ENCODE results near the gene MAEA.

DNA sequence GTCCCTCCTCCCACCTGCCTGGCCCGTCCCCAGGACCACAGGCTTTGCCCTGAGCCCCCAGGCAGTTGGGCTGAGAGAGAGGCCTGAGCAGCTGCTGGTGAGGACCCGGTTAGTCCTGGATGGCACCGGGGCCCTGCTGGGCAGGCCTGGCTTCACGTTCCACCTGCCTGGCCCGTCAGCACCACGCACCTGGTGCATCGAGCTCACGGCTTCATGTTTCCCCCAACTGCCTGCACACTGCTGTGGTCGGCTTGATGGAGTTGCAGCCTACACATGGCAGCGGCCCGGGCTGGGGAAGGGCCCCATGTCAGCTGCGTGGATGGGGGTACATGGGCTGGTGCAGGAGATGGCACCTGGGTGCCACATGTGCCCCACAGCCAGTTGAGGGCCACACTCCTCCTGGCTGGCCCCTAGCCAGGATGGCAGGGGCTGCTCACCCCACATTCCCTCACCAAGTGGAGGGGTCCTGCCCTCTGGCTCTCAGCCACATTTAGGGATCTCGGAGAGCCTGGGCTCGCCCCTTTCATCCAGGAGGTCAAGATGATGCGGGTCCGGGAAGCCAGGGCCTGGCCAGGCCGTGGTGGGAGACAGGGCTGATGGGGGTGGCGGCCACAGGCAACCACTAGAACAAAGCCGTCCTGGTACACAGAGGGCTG lies 88.0 kb downstream of the MAEA start:
- TF ChIP-seq EZH2 (IDR thresholded peaks at IDR 0.05; ENCODE audit: low read depth, unreplicated experiment) (no peak), EZH2phosphoT487 (IDR thresholded peaks at IDR 0.05; ENCODE audit: unreplicated experiment) (no peak), ZNF114 (CRISPR knock-in tag; IDR thresholded peaks at IDR 0.05) (no peak), POLR2AphosphoS5 (IDR thresholded peaks at IDR 0.05; ENCODE audit: low read depth) (no peak), ZNF331 (CRISPR knock-in tag; IDR thresholded peaks at IDR 0.05; ENCODE audit: low read depth) (no peak), CREB1 (CRISPR knock-in tag; IDR thresholded peaks at IDR 0.05; ENCODE audit: low read depth) (no peak), STAT1 (IDR thresholded peaks at IDR 0.05; ENCODE audit: unreplicated experiment) (no peak)
- TF ChIP-seq, protein P1, sequence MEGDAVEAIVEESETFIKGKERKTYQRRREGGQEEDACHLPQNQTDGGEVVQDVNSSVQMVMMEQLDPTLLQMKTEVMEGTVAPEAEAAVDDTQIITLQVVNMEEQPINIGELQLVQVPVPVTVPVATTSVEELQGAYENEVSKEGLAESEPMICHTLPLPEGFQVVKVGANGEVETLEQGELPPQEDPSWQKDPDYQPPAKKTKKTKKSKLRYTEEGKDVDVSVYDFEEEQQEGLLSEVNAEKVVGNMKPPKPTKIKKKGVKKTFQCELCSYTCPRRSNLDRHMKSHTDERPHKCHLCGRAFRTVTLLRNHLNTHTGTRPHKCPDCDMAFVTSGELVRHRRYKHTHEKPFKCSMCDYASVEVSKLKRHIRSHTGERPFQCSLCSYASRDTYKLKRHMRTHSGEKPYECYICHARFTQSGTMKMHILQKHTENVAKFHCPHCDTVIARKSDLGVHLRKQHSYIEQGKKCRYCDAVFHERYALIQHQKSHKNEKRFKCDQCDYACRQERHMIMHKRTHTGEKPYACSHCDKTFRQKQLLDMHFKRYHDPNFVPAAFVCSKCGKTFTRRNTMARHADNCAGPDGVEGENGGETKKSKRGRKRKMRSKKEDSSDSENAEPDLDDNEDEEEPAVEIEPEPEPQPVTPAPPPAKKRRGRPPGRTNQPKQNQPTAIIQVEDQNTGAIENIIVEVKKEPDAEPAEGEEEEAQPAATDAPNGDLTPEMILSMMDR (conservative IDR thresholded peaks at IDR 0.05; ENCODE audit: low read depth in 2 of 2), result no peak
- TF ChIP-seq, protein P2, sequence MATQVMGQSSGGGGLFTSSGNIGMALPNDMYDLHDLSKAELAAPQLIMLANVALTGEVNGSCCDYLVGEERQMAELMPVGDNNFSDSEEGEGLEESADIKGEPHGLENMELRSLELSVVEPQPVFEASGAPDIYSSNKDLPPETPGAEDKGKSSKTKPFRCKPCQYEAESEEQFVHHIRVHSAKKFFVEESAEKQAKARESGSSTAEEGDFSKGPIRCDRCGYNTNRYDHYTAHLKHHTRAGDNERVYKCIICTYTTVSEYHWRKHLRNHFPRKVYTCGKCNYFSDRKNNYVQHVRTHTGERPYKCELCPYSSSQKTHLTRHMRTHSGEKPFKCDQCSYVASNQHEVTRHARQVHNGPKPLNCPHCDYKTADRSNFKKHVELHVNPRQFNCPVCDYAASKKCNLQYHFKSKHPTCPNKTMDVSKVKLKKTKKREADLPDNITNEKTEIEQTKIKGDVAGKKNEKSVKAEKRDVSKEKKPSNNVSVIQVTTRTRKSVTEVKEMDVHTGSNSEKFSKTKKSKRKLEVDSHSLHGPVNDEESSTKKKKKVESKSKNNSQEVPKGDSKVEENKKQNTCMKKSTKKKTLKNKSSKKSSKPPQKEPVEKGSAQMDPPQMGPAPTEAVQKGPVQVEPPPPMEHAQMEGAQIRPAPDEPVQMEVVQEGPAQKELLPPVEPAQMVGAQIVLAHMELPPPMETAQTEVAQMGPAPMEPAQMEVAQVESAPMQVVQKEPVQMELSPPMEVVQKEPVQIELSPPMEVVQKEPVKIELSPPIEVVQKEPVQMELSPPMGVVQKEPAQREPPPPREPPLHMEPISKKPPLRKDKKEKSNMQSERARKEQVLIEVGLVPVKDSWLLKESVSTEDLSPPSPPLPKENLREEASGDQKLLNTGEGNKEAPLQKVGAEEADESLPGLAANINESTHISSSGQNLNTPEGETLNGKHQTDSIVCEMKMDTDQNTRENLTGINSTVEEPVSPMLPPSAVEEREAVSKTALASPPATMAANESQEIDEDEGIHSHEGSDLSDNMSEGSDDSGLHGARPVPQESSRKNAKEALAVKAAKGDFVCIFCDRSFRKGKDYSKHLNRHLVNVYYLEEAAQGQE (IDR thresholded peaks at IDR 0.05; ENCODE audit: unreplicated experiment), result no peak
